Activated CD4-positive, alpha-beta memory T cell treated with anti-CD3 and anti-CD28 coated beads, Interleukin-2, amount 10 ng/mL, durations not matched to agents 7 days and 5 days (primary cell): ENCODE data around the gene FAM107B. TPM values are rescaled to one million over a fixed set of nuclear protein-coding genes. Genes with fewer than 3 reads are reported as not detected.
"Not testable (repeated sequence)": the region's sequence is repeated elsewhere in the genome, so short reads cannot be mapped to it uniquely, and the experiment has no call there.

Source experiments
- CTCF ChIA-PET: fragments of 350-600 bp; sonication (Branson Sonifier 250); formaldehyde crosslinking; loops from one replicate; lab custom pipeline; 2021; ENCODE audit warnings: antibody characterized with exemption, inconsistent platforms; lab: Charles Lee
- POLR2A ChIA-PET: fragments of 350-600 bp; sonication (Branson Sonifier 250); formaldehyde crosslinking; loops from one replicate; lab custom pipeline; 2021; ENCODE audit warnings: antibody characterized with exemption; lab: Charles Lee
- DNase-seq: peaks from one replicate; pipeline ENCODE4 v3.0.0-alpha.2; 2020
- H3K27ac Mint-ChIP-seq: one replicate; pipeline ENCODE4 v1.8.0; 2021; ENCODE audit warnings: mild to moderate bottlenecking, mixed read lengths
- H3K27me3 Mint-ChIP-seq: one replicate; pipeline ENCODE4 v1.8.0; 2021; ENCODE audit warnings: mixed read lengths
- H3K36me3 Mint-ChIP-seq: one replicate; pipeline ENCODE4 v1.8.0; 2021; ENCODE audit warnings: low read depth, mixed read lengths
- H3K4me1 Mint-ChIP-seq: one replicate; pipeline ENCODE4 v1.8.0; 2021; ENCODE audit warnings: mixed read lengths
- H3K4me3 Mint-ChIP-seq: one replicate; pipeline ENCODE4 v1.8.0; 2021; ENCODE audit warnings: mild to moderate bottlenecking, mixed read lengths
- H3K9me3 Mint-ChIP-seq: one replicate; pipeline ENCODE4 v1.8.0; 2021; ENCODE audit warnings: mixed read lengths
- total RNA-seq, 2 experiments: library from RNA; stranded (reverse); gene quantifications; one replicate each; pipeline ENCODE4 v1.2.3, GENCODE V29; 2021

FAM107B gene
- total RNA-seq, 2 experiments from 2014 or later, result 229 to 235 TPM

- H3K4me1 Mint-ChIP-seq, H3K27me3 Mint-ChIP-seq, H3K9me3 Mint-ChIP-seq, H3K27ac Mint-ChIP-seq, DNase-seq, CTCF ChIA-PET, H3K4me3 Mint-ChIP-seq, H3K36me3 Mint-ChIP-seq, POLR2A ChIA-PET: not testable (repeated sequence)
Observed at GRCh38 chr10:14709344-14709743, 65.4 kb downstream of the FAM107B start.

- no peaks in the 10 kb centered on the region for H3K9me3 Mint-ChIP-seq
- DNase-seq, result no peak
- no peaks in the 10 kb centered on the region for H3K4me1 Mint-ChIP-seq
- H3K36me3 Mint-ChIP-seq, result no peaks in the 10 kb centered on the region
- no peak overlapping the region for H3K27ac Mint-ChIP-seq
- no peaks in the 10 kb centered on the region for H3K27me3 Mint-ChIP-seq
- ChIA-PET CTCF (no interaction called here), POLR2A (no interaction called here)
- H3K4me3 Mint-ChIP-seq, result no peak overlapping the region
Observed at GRCh38 chr10:14707481-14707880, 67.2 kb downstream of the FAM107B start.

DNA sequence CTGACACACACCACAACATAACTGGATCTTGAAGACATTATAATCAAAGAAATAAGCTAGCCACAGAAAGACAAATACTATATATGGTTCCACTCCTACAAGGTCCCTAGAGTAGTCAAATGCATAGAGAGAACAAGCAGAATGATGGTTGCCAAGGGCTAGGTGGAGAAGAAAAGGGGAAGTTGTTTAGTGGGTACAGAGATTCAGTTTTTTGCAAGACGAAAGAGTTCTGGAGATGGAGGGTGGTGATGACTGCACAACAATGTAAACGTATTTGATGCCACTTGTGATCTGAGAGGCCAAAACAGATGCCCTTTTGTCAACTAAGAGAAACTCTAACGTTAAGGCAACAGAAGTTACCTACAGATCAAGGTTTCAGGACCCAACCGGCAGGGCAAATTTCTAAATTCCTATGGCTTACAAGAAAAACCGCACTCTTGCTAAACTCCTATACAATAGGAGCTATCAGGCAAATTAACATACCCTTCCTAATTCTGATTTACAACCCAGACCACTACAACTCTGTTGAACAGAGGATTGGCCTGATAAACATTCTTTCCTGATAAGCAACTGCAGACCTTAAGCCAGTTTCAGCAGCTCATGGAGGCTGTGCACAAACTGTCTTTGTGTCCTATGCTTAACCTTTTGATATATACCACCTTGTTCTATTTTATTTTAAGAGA, 69.0 kb downstream of the FAM107B start:
- Mint-ChIP-seq H3K27ac (no peak overlapping the region), H3K4me3 (no peak overlapping the region), H3K27me3 (no peaks in the 10 kb centered on the region), H3K36me3 (no peaks in the 10 kb centered on the region), H3K4me1 (no peaks in the 10 kb centered on the region), H3K9me3 (no peaks in the 10 kb centered on the region)
- POLR2A ChIA-PET, result no interaction called here
- CTCF ChIA-PET, result no interaction called here
- DNase-seq, result no peak

DNA sequence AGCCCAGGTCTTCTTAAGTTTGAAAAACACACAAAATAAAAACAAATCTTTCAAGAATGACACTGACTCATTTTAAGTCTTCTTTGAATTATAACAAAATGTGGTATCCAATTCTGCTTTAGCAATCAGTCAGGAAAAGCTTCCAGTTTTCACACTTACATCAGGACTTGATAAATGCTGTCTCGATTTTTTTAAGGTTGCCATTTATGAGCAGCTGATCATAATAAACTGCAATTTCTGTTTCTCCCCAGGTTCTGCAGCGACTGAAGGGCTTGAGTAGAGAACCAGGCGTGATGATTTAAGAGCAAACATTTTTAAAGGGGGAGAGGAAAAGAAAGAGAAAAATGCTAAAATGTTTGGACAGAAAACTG, 71.1 kb downstream of the FAM107B start:
- Mint-ChIP-seq H3K9me3 (no peaks in the 10 kb centered on the region), H3K4me3 (no peak overlapping the region), H3K36me3 (no peaks in the 10 kb centered on the region), H3K27ac (no peak overlapping the region), H3K4me1 (no peaks in the 10 kb centered on the region), H3K27me3 (no peaks in the 10 kb centered on the region)
- DNase-seq, result no peak
- CTCF ChIA-PET, result no interaction called here
- POLR2A ChIA-PET, result no interaction called here

- Mint-ChIP-seq H3K4me1 (no peaks in the 10 kb centered on the region), H3K27ac (no peak overlapping the region), H3K27me3 (no peaks in the 10 kb centered on the region), H3K36me3 (no peaks in the 10 kb centered on the region), H3K9me3 (no peaks in the 10 kb centered on the region), H3K4me3 (no peak overlapping the region)
- CTCF ChIA-PET, result no interaction called here
- POLR2A ChIA-PET, result no interaction called here
- DNase-seq, result no peak
Observed at GRCh38 chr10:14701466-14701865, 73.2 kb downstream of the FAM107B start.

DNA sequence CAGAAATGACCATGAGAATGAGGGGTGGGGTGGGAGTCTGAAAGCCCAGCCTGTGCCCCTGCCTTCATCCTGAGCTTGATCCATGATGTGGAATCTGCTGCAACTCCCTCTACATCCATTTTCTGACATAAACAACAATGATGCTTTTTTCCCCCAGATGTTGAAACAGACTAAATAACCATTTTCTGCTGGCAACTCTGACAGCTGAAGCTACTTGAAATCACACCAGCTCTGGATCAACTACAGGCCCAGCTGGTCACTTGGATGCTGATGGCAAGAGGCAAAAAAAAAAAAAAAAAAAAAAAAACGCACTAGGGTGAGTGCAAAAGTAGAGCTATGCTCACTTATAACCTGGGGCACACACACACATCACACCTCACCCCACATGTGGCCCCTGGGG, 74.2 kb downstream of the FAM107B start:
- DNase-seq, result no peak
- no peaks in the 10 kb centered on the region for H3K9me3 Mint-ChIP-seq
- H3K27ac Mint-ChIP-seq, result no peak overlapping the region
- no peaks in the 10 kb centered on the region for H3K27me3 Mint-ChIP-seq
- ChIA-PET CTCF (no interaction called here), POLR2A (no interaction called here)
- no peak overlapping the region for H3K4me3 Mint-ChIP-seq
- no peaks in the 10 kb centered on the region for H3K36me3 Mint-ChIP-seq
- H3K4me1 Mint-ChIP-seq, result no peaks in the 10 kb centered on the region

- H3K36me3 Mint-ChIP-seq, result no peaks in the 10 kb centered on the region
- ChIA-PET POLR2A (no interaction called here), CTCF (no interaction called here)
- H3K27ac Mint-ChIP-seq, result no peak overlapping the region
- H3K27me3 Mint-ChIP-seq, result no peaks in the 10 kb centered on the region
- no peak overlapping the region for H3K4me3 Mint-ChIP-seq
- DNase-seq, result no peak
- H3K4me1 Mint-ChIP-seq, result no peaks in the 10 kb centered on the region
- no peaks in the 10 kb centered on the region for H3K9me3 Mint-ChIP-seq
Observed at GRCh38 chr10:14699482-14699881, 75.2 kb downstream of the FAM107B start.

- CTCF ChIA-PET, result no interaction called here
- H3K27me3 Mint-ChIP-seq, result no peaks in the 10 kb centered on the region
- POLR2A ChIA-PET, result no interaction called here
- no peaks in the 10 kb centered on the region for H3K36me3 Mint-ChIP-seq
- H3K4me3 Mint-ChIP-seq, result no peak overlapping the region
- no peak for DNase-seq
- no peaks in the 10 kb centered on the region for H3K4me1 Mint-ChIP-seq
- no peaks in the 10 kb centered on the region for H3K9me3 Mint-ChIP-seq
- no peak overlapping the region for H3K27ac Mint-ChIP-seq
Observed at GRCh38 chr10:14698829-14699170, 75.9 kb downstream of the FAM107B start.

GRCh38 chr10:14698111-14698828, 76.4 kb downstream of the FAM107B start:
- H3K36me3 Mint-ChIP-seq, result no peaks in the 10 kb centered on the region
- no peaks in the 10 kb centered on the region for H3K27me3 Mint-ChIP-seq
- ChIA-PET POLR2A (no interaction called here), CTCF (no interaction called here)
- no peak overlapping the region for H3K4me3 Mint-ChIP-seq
- H3K4me1 Mint-ChIP-seq, result no peaks in the 10 kb centered on the region
- no peak for DNase-seq
- H3K9me3 Mint-ChIP-seq, result no peaks in the 10 kb centered on the region
- no peak overlapping the region for H3K27ac Mint-ChIP-seq

DNA sequence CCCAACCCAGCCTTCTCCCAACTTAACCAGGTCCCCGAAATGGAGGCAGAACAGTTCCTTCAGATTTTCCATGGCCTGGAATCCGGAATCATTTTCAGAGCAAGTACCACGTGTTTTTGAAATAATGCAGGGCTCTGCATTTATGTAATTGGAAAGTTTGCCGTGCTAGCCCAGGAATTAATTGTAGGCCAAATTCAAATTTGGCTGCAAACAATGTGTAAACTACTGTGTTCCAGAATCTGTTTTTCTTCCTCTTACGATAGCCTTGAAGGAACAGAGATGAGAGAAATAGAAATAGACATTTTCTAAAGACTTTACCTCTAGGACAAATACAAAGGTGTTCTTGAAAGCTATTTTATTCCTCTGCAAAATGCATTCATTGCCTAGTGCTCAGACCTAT, 77.4 kb downstream of the FAM107B start:
- CTCF ChIA-PET, result no interaction called here
- no peaks in the 10 kb centered on the region for H3K36me3 Mint-ChIP-seq
- no peaks in the 10 kb centered on the region for H3K27me3 Mint-ChIP-seq
- H3K4me1 Mint-ChIP-seq, result peaks cover 4% of the 10 kb centered on the region
- no peak for DNase-seq
- no peak overlapping the region for H3K4me3 Mint-ChIP-seq
- no peak overlapping the region for H3K27ac Mint-ChIP-seq
- POLR2A ChIA-PET, result no interaction called here
- H3K9me3 Mint-ChIP-seq, result no peaks in the 10 kb centered on the region

DNA sequence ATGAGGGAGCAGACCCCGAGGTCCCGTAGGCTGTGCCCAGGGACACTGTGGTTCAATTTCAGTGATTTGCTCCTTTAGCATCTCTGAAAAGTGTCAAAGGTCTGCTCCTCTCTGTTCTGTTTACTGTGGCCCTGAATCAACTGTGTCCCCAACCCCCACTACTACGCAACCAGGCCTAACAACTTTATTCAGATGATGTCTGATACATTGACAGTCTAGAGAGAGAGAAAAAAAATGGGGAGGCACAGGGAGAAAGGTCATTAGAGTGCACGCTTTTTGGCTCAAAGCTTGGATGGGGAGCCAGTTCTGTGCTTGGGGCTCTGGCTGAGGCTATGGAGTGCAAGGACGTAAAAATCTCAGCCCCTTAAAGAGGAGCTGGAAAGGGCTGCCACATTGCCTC, 77.9 kb downstream of the FAM107B start:
- peaks cover 7% of the 10 kb centered on the region for H3K4me1 Mint-ChIP-seq
- H3K27ac Mint-ChIP-seq, result no peak overlapping the region
- H3K4me3 Mint-ChIP-seq, result no peak overlapping the region
- ChIA-PET POLR2A (no interaction called here), CTCF (no interaction called here)
- H3K36me3 Mint-ChIP-seq, result no peaks in the 10 kb centered on the region
- no peaks in the 10 kb centered on the region for H3K9me3 Mint-ChIP-seq
- H3K27me3 Mint-ChIP-seq, result no peaks in the 10 kb centered on the region
- no peak for DNase-seq

DNA sequence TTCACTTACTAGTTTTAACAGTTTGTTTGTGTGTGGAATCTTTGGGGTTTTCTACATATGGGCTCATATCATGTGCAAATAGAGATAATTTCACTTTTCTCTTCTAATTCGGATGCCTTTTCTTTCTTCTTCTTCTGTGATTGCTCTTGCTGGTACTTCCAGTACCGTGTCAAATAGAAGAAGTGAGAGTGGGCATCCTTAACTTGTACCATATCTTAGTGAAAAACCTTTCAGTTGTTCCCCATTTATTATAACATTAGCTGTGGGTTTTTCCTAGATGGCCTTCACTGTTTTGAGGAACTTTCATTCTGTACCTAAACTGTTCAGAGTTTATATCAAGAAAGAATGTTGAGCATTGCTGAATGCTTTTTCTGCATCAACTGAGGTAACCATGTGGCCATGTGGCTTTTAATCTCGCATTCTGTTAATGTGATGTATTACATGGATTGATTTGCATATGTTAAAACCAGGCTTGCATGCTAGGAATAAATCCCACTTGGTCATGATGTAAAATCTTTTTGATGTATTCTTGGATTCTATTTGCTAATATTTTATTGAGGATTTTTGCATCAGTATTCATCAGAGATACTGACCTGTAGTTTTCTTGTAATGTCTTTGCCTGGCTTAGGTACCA, 78.7 kb downstream of the FAM107B start:
- H3K27ac Mint-ChIP-seq, result no peak overlapping the region
- POLR2A ChIA-PET, result no interaction called here
- peaks cover 7% of the 10 kb centered on the region for H3K4me1 Mint-ChIP-seq
- H3K27me3 Mint-ChIP-seq, result no peaks in the 10 kb centered on the region
- no peaks in the 10 kb centered on the region for H3K9me3 Mint-ChIP-seq
- no peak overlapping the region for H3K4me3 Mint-ChIP-seq
- DNase-seq, result no peak
- H3K36me3 Mint-ChIP-seq, result no peaks in the 10 kb centered on the region
- CTCF ChIA-PET, result no interaction called here

DNA sequence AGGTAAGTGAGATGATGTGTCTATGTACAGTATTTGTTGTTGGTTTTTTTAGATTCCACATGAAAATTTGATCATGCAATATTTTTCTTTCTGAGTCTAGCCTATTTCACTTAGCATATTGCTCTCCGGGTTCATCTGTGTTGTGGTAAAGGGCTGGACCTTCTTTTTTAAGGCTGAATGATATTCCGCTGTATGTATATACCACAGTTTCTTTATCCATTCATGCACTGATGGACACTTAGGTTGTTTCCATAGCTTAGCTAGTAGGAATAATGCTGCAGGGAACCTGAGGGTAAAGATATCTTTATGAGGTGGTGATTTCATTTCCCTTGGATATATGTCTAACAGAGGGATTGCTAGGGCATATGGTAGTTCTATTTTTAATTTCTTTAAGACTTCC, 80.8 kb downstream of the FAM107B start:
- Mint-ChIP-seq H3K27ac (no peak overlapping the region), H3K4me3 (no peak overlapping the region), H3K9me3 (no peaks in the 10 kb centered on the region), H3K27me3 (no peaks in the 10 kb centered on the region), H3K4me1 (peaks cover 7% of the 10 kb centered on the region), H3K36me3 (no peaks in the 10 kb centered on the region)
- DNase-seq, result no peak
- ChIA-PET CTCF (no interaction called here), POLR2A (no interaction called here)
